GM18519 (cell line): Measurements from ENCODE around the gene GSTA5.
"Not testable (repeated sequence)": the region's sequence is repeated elsewhere in the genome, so short reads cannot be mapped to it uniquely, and the experiment has no call there.

Experiments
- ATAC-seq: cut with Tn5 transposase; IDR thresholded peaks from one replicate; pipeline ENCODE4 v1.9.1; 2021; ENCODE audit warnings: mild to moderate bottlenecking, moderate library complexity; ENCODE audit not compliant: unreplicated experiment, low FRiP score

Gene GSTA5

GRCh38 chr6:52840763-52841585, at the start of gene GSTA5:
Gene GSTA5 (minus strand): TSS chr6:52840813.
- no peak for ATAC-seq

DNA sequence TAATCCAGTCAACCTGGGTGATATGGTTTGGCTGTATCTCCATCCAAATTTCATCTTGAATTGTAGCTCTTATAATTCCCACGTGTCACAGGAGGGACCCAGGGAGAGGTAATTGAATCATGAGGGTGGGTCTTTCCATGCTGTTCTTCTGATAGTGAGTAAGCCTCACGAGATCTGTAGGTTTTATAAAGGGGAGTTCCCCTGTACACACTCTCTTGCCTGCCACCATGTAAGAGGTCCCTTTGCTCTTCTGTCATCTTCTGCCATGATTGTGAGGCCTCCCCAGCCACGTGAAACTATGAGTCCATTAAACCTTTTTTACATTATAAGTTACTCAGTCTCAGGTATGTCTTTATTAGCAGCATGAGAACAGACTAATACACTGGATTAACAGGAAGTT, 49.4 kb upstream of the GSTA5 start:
- no peak for ATAC-seq

DNA sequence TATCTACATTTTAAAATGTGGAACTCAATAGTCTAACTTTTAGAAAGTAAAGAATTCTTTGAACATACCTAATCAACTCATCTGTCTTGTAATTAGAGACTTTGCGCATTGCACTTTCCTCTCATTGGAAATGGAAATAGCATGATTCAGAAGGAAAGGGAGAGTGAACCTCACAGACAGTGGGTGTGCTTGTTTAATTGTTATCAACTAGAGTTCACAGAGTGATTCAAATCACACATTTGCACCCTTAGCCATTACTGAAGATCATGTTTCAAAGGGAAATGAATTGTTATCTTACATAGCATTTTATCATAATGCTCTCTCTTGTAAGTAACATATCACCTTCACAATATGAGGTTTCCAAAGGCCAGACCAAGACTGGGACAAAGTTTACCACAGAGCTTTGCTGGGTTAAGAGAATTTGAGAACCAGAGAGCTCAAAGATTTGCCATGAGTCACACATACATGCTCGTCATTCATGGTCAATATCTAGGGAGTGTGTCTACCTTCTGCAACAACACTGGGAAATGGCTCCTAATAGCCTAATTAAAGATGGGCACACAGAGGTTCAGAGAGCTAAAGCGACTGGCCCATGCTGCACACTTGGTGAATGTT, 47.4 kb upstream of the GSTA5 start:
- no peak for ATAC-seq

DNA sequence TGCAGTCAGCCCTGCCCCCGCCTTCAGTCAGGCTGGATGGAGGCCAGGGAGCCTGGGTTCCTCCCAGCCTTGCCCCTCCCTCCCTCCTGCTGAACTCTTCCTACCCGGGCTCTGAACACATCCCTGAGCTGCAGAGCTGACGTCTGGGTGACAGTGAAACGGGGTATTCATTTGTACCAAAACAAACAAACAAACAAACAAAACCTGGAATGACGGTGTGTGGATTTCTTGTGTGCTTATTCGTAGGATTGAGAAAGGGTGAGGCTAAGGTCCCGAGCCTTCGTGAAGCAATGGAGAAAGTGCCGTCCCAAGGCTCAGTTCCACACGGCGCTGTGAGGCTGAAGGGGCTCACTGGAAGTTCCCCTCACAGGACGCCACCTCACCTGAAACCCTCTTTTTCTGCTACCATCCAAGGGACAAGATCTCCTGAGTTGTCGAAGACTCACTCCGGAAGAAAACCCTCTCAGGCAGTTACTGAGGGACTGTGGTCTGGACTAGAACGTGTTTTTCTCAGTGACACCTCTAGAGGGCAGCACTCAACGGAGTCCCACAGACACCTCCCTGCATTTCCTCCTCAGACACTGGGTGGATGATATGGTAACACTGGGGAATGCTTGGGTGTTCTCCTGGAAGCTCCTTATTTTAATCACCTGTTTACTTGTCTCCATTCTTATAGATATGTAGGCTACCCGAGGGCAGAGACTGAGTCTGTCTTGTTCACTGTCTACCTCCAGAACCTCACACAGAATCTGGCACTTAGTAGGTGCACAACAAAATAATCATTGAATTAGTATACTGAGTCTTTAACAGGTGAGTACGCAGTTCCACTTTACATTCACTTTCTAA, 41.6 kb upstream of the GSTA5 start:
- ATAC-seq, result peak; percentile 97

DNA sequence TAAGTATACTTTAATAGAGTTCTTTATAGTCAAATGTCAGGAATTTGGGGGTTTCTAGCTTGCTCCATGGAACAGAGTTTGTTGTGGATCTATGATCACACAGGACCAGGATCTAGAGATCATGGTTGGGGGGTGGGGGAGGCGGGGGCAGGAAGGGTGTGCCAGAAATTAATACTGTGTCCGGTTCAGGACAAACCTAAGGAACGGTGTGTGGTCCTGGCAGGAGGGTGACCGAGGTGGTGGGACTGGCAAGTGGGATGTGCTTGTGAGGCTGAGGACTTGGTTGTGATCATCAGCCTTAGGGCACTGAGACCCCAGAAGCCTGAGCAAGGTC, 41.0 kb upstream of the GSTA5 start:
- ATAC-seq, result no peak

DNA sequence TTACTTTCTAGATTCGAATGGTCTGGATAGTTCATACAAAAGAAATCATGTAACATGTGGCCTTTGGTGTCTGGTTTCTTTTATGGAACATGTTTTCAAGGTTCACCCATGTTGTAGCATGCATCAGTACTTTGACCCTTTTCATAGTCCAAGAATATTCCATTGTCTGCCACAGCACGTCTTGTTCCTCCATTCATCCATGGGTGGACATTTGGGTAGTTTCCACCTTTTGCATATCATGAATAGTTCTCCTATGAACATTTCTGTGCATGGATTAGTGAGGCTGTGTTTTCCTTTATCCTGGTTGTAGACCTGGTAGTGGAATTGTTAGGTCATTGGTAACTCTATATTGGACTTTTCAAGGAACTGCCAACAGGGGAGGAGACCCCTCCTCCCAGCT, 37.2 kb upstream of the GSTA5 start:
- ATAC-seq, result no peak

- no peak for ATAC-seq
Measured at GRCh38 chr6:52877168-52877567, 36.6 kb upstream of the GSTA5 start.

DNA sequence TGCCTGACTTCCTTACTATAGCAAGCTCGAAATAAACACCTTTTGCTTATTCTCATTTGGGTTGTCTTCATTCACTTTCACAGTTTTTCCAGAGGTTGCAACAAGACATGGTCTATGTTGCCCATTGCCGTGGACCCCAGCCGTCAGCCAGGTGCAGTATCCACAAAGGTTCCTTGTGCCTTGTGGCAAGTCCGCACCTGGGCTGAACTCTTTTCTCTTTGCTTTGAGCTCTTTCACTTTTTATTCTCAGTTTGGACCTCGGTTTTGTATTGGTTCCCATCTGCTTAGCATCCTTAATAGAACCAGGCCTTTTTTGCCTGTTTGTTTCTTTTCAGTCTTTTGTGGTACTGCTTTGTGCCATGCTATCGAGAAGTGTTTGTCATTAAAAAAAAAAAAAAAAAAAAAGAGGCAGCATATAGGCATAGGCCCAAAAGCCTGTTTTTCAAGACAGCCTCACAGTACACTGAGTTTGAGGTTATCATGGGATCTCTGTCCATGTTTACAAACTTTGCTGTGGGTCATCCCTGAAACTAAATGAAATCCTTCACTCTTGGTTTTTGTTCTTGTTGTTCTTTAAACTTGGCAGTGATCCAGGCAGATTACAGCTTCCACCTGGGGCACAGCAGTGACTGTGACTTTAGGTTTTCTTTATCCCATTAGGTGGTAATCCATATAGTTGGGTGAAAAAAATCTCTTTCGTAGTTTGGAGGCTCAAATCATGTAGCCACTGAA, 35.6 kb upstream of the GSTA5 start:
- no peak for ATAC-seq

DNA sequence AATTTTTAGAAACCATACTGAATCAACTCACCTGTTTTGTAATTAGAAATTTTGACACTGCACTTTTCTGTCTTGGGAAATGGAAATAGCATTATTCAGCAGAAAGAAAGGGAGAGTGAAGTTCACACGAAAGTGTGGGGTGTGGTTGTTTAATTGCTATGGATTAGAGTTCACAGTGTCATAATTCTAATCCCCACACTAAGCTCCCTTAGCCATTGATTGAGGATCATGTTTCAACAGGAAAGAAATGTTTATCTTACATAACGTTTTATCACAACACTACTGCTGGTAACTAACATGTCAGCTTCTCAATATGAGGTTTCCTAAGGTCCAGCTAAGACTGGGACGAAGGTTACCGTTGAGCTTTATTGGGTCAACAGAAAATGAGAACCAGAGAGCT, 31.4 kb upstream of the GSTA5 start:
- no peak for ATAC-seq

DNA sequence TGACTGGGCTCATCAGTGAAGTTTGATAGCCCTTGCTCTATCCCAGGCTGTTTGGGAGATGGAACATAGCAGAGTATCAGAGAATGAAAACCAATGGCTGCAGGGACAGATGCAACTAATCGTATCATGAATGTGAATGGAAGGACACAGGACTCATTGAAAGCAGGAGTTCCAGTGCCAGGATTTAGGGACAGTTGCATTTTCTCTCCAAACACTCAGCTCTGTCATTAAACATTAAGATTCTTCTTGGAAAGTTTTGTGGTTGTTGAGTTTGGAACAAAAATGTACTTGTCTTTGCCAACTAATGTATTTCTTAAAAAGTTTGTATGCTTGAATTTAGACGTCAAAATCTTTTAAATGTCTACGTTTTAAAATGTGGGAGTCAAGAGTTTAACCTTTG, 31.0 kb upstream of the GSTA5 start:
- no peak for ATAC-seq

DNA sequence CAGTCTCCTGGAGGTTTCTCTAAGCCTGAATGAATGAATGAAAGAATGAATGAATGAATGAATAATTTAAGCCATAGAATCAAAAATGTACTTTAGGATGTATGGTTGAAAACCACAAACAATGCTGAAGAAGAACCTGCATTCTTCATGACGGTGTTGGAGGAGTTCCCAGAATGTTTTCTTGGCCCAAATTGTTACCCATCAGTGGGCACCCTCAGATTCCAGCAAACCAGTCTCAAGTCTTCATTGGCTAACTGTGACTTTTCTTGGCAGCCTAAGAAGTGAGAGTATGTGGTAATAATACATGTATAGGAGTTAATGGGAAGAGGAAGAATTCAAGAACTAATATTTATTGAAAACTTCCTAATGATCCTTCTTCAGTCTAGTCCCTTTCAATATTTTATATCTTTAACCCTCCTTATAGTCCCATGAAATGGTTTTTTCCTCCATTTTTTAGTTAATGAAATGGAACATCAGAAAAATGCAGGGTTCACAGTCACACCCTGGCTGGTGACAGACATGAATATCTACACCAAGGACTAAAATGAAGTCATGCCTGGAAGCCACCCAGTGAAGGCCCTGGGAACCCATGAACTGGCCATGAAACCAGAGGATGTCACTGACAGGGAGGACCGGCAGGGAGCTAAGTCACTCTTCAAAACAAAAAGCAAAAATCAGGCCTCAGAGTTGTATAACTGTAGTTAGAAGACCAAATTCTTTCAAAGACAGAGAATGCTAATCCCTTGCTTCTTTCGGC, 29.9 kb upstream of the GSTA5 start:
- ATAC-seq, result not testable (repeated sequence)

- ATAC-seq, result not testable (repeated sequence)
Measured at GRCh38 chr6:52868899-52869298, 28.3 kb upstream of the GSTA5 start.

GRCh38 chr6:52868240-52868639, 27.6 kb upstream of the GSTA5 start:
- no peak for ATAC-seq

- ATAC-seq, result not testable (repeated sequence)
Measured at GRCh38 chr6:52861151-52861550, 20.5 kb upstream of the GSTA5 start.

DNA sequence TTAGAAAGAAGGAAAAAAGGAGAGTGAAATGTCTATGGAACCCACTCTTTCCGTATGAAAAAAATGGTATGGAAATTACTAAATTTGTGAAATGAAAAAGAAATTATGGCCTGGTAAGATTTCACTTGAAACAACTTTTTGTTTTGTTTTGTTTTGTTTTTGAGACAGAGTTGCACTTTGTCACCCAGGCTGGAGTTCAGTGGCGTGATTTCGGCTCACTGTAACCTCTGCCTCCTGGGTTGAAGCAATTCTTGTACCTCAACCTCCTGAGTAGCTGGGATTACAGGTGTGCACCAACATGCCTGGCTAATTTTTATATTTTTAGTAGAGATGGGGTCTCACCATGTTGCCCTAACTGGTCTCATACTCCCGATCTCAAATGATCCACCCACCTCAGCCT, 17.8 kb upstream of the GSTA5 start:
- no peak for ATAC-seq

DNA sequence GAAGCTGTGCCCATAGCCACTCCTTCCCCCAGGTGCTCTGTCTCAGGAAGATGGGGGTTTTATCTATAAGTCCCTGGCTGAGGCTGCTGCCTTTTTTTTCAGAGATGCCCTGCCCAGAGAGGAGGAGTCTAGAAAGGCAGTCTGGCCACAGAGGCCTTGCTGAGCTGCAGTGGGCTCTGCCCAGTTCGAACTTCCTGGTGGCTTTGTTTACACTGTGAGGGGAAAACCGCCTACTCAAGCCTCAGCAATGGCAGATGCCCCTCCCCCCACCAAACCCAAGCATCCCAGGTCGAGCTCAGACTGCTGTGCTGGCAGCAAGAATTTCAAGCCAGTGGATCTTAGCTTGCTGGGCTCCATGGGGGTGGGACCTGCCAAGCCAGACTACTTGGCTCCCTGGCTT, 15.5 kb upstream of the GSTA5 start:
- not testable (repeated sequence) for ATAC-seq

DNA sequence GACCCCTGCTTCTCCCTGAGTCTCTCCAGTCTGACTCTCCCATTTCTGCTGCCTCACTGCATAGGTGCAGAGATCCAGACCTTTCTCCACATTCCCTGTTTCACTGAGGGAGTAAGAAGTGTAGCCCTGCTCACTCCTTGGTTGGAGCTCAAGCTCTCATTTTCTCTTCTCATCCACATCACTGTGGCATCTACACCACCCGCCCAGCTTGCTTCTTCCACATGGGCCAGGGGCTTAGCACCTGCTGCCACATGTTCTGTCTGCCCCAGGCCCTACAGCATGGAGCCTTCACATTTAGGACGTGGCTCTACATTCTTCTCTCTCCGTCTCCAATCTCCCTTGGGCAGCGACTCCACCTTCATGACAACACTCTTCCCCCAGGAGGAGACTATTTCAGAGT, 8.5 kb upstream of the GSTA5 start:
- no peak for ATAC-seq

DNA sequence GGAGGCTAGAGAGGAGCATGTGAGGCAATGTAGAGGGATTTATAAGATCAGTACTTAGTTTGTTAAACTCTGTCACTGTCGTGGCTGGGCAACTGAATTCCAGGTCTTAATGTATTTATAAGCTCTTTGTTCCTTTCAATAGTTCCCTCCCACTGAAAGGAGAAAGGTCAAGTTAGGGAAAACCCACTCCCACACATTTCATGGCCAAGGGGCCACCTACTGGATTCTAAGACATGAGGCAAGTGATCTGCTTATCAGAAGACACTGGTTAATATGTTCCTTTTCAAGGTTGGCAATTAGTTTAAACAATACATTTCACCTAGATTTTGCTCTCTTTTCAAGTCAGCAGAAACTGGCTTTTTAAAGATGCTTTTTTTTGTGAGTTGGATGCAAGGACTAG, 5.4 kb upstream of the GSTA5 start:
- no peak for ATAC-seq

GRCh38 chr6:52843605-52844004, 3.0 kb upstream of the GSTA5 start:
- ATAC-seq, result no peak
